Activated CD4-positive, CD25-positive, alpha-beta regulatory T cell treated with anti-CD3 and anti-CD28 coated beads, Interleukin-2, amount 50 U/mL, for 16 hours (primary cell): ENCODE results near the gene PITX1.
"Not testable (repeated sequence)": the region's sequence is repeated elsewhere in the genome, so short reads cannot be mapped to it uniquely, and the experiment has no call there.

Source experiments
- DNase-seq: peaks from one replicate; pipeline ENCODE4 v3.0.0-alpha.2; 2020; ENCODE audit warnings: low read depth, low spot score

Gene PITX1

DNA sequence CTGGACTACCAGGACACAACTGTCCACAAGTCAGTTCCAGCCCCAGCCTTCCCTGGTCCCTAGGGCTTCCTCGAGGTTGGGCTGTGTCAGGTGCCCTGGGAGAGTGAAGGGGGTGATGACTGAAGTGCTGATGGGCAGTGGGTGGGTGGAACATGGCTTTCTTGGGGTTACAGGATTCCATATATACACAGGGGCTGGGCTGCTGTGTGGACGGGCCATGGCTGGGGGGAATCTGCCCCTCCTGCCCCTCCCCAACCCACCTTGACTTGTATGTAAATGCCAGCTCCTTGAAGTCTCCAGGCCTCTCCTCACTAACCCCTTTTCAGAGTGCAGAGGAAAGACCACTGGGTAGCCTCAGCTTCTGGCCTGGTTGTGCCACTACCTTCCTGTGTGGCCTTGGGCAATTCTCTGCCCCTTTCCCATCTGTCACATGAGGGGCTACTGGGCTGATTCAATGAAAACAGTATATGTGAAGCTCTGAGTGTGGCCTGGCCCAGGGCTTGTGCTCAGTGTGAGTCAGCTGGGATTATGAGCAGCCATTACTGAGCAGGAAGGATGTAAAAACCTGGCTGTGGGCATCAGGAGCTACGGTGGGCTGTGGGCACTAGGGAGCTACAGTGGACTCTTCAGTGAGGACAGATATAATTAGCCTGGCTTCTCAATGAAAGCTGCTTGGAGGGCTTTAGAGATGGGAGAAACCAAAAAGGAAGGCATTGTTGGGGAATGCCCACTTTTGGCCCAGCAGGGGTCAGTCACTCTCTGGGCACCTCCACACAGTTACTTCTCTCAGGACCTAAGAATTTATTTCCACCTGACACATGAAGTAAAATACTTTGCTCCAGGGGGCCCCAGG lies 23.3 kb downstream of the PITX1 start:
- DNase-seq: no peak

DNA sequence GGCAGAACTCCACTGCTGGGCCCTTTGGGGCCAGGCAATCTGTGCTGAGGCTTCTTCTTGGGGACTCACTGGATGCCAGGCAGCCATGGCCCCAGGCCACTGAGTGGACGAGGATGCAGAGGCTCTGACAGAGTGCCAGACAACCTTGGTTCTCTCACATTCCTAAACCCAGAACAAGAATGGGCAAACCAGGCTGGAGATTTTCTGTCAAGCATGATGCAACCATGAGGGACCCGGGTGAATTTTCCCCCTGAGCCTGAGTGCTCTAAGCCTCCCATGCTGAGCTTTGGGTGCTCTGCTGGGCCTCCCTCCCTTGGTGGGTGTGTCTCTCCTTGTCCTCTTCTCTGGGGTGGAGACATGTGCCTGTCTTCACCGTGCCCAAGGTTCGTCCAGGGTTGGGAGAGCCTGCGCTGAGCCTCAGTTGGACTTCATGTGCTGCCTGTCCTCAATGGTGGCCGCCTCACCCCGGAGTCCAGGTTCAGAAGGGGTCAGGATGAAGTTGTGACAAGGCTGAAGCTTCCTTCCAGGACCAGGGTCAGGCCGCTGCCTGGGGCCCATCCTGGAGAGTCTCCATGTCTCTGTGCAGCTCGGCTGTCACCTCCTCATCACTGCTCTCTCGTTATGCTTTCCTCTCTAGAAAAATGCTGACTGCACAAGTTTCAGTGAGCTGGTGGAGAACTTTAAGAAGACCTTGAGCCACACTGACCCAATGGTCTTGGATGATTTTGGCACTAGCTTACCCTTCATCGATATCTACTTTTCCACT lies 24.1 kb downstream of the PITX1 start:
- no peak for DNase-seq

- DNase-seq: no peak
These were observed 24.9 kb downstream of the PITX1 start for GRCh38 chr5:135008981-135009735.

- DNase-seq: no peak
These were observed 25.5 kb downstream of the PITX1 start for GRCh38 chr5:135008556-135008955.

- no peak for DNase-seq
These were observed 26.2 kb downstream of the PITX1 start for GRCh38 chr5:135007749-135008363.

DNA sequence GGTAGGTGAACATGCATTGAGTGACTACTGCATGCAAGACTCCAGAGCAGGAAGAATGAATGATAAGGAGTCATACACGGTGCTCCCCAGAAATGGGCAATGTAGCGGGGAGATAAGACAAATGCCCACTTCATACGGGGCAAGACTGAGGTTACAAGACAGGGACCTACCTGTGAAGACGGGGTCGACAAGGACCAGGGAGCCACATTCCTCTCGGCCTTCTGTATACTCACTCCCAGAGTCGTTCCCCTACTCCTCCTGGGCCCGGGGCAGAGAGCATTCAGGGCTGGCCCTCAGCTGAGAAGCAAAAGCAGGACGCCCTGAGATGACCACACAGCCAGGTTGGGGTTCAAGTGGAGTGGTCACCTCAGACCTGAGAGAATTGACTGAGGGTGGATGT lies 26.7 kb downstream of the PITX1 start:
- DNase-seq: no peak

DNA sequence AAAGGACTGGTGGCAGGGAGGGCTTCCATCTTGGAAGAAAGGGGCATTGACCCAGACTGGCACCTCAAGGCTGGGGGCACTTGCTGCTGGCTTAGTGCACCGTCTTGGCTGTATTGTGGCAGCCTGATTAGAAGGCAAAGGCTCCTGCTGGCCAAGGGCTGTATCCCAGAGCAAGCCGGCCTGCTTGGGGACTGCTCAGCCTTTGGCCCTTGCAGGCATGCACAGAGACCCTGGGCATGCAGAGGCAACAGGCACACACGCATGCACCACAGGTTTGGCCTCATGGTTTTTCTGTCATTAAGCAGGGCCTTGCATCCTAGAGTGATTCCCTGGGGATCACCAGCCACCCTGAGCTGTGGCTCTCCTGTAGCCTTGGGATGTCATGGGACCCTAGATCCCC lies 29.0 kb downstream of the PITX1 start:
- DNase-seq: no peak

DNA sequence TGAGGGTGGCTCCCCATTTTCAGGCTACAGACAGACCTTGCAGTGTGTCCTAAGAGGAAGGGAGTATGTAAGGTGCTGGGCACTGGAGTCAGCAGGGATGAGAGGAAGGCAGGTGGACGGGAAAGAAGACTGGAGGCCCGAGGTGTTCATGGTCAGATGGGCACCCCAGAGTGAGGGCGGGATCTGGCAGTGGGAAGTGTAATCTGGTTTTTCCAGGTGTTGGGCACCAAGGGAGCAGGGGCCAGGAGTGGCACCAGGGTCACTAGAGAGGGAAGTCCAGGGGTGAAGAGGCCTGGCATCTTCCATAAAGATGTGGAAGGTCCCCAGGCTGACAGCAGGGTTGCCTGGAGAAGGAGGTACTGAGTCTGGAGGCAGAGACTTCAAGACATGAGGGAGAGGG lies 29.7 kb downstream of the PITX1 start:
- no peak for DNase-seq

- DNase-seq: not testable (repeated sequence)
These were observed 36.0 kb downstream of the PITX1 start for GRCh38 chr5:134998068-134998467.

DNA sequence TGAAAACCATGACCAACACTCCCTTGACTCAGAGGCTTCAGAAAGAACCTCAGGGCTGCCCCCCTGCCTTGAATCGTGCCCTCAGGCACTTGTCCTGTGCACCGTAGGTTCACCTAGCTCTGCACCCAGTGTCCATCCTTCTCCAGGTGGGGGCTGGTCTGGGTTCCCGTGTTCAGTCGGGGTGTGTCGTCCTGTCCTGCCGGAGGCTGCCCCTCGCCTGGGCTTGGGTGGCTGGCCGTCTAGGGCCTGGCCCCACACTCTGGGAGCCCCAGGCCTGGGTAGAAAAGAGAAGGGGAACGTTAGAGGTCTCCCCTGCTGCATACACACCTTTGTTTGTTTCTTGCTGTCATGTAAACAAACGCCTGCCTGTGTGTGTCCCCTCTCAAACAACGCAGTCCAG lies 37.0 kb downstream of the PITX1 start:
- no peak for DNase-seq

DNA sequence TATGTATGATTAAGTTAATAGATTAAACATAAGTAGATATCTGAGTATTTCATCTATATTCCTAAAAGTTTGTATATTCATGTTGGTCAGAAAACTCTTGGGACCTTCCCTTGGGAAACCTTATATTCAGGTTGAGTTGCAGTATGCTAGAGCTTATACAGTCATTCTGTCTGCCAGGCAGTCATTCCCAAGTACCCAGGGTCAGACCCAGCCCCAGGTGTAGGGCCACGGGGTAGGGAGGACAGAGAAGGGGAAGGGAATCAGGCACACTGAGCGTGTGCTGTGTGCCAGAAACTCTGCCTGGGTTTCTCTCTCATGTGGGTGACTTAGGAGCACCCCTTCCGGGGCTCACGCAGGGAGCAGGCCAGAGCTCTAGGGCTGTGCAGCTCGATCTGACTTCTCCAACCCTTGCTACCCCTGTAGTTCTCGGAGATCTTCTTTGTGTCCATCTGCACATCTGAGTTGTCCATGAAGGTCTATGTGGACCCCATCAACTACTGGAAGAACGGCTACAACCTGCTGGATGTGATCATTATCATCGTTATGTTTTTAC lies 38.1 kb downstream of the PITX1 start:
- no peak for DNase-seq

GRCh38 chr5:134994560-134995156 lies 39.4 kb downstream of the PITX1 start:
- DNase-seq: no peak

DNA sequence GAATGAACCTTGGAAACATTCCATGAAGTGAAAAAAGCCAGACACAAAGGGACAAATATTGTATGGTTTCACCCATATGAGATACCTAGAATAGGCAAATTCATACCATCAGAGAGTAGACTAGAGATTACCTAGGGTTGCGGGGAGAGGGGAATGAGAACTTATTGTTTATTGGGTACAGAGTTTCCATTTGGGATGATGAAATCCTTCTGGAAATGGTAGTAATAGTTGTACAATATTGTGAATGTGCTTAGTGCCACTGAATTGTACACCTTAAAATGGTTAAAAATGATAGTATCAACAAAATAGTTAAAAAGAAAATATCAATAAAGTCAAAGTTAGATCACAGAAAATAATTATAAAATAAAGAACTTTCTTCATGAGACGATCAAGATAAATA lies 40.9 kb downstream of the PITX1 start:
- DNase-seq: no peak

GRCh38 chr5:134992148-134992547 lies 41.9 kb downstream of the PITX1 start:
- DNase-seq: no peak

DNA sequence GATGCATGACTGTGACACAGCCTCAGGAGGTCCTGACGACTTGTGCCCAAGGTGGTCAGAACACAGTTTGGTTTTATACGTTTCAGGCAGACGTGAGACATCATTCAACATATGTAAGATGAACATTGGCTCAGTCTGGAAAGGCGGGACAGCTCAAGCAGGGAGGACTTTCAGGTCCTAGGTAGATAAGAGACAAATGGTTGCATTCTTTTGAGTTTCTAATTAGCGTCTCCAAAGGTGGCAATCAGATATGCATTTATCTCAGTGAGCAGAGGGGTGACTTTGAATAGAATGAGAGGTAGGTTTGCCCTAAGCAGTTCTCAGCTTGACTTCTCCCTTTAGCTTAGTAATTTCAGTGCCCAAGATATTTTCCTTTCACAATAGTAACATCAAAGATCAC lies 43.8 kb downstream of the PITX1 start:
- not testable (repeated sequence) for DNase-seq

GRCh38 chr5:134989266-134989830 lies 44.7 kb downstream of the PITX1 start:
- no peak for DNase-seq

GRCh38 chr5:134982230-134982629 lies 51.8 kb downstream of the PITX1 start:
- DNase-seq: no peak

DNA sequence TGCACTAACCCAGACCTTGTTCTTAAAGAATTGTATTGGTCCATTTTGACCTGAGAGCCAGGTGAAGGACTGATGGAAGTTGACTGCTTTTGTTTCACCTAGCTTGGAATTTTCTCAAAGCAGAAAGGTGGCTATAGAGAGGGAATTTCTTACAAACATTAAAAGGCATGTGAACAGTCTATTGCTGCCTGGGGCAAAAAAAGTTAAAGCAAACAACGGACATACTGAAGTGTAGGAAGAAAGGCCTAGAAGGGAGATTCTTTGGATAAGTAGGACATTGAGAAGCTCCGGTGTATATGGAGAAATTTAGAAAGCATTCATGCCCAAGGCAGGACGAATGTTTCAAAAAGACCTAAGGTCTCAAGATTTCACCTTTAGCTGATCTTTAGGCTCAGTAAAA lies 54.6 kb downstream of the PITX1 start:
- no peak for DNase-seq
